GM18873 (cell line): ENCODE data around the gene HASPIN.
"Not testable (repeated sequence)": the region's sequence is repeated elsewhere in the genome, so short reads cannot be mapped to it uniquely, and the experiment has no call there.

Experiments
- ATAC-seq: cut with Tn5 transposase; IDR thresholded peaks from one replicate; pipeline ENCODE4 v1.9.1; 2021; ENCODE audit warnings: mild to moderate bottlenecking, moderate library complexity, moderate number of reproducible peaks; ENCODE audit not compliant: unreplicated experiment, low FRiP score

HASPIN gene

DNA sequence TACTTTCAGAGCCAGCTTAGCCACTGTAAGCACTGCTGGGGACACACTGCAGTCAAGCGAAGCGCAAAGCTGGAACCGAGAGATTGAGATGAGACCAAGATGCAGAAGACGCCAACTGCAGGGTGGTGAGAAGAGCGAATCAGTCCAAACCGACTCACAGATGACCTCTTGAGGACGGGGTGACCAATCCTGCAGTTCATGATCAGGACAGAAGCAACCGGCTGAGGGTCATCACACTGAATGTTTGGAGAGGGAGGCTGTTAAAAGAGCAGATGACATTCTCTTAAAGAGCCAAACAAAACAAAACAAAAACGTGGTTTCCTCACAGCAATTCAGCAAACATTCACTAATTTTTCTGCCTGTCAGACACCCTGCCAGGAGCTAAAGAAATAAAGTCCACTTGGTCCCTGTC is 8.5 kb downstream of the HASPIN start:
- ATAC-seq: no peak

DNA sequence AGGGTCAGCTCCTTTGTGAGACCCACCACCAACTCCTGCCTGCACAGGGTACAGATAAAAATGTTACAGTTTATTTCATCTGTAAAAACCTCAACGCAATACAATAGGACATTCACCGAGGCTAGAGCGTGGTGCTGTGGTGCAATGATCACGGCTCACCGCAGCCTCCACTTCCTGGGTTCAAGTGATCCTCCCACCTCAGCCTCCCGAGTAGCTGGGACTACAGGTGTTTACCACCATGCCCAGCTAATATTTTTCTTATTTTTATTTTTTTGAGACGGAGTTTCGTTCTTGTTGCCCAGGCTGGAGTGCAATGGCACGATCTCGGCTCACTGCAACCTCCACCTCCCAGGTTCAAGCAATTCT is 11.2 kb downstream of the HASPIN start:
- ATAC-seq: not testable (repeated sequence)

DNA sequence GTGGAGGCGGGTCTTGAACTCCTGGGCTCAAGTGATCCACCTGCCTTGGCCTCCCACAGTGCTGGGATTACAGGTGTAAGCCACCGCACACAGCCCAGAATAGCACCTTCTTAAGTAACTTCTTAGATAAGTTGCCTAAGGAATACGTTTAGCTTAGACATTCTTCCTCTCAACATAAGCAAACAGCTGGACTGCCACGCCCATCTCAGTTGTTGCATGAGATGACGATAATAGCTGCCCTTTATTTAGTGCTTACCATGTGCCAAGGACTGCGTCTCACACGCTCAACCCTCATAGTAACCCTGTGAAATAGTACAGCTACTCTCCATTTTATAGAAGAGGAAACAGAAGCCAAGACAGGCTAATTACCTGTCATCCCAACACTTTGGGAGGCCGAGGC is 11.8 kb downstream of the HASPIN start:
- no peak for ATAC-seq

DNA sequence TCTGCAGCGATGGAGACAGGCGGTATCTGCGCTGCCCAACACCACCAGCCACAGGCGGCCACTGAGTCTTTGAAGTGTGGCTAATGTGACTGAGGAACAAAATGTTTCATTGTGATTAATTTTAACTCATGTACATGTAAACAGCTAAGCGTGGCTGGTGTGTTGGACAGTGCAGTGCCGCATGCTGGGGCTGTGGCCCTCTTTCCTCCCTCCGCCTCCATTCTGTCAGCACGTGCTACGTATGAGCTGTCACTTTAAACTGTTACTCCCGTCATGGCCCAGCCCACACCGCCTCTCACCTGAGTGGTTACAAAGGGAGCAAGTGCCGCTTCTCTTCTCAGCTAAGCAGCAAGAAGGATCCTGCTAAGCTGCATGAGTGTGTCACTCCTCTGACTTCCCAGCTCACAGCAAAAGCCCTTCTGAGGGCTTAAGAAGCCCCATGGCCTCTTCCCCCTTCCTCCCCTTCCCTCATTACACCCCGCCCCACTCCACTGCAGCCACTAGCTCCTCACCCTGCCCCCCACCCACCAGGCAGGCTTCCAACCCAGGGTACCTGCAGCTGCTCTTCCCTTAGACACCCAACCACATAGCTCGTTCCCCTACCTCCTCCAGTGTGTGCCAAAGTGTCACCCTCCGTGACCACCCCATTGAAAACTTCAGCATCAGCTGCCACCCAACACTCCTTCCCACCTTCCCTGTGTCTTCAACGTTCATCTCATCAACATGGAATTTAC is 15.0 kb downstream of the HASPIN start:
- ATAC-seq: no peak

DNA sequence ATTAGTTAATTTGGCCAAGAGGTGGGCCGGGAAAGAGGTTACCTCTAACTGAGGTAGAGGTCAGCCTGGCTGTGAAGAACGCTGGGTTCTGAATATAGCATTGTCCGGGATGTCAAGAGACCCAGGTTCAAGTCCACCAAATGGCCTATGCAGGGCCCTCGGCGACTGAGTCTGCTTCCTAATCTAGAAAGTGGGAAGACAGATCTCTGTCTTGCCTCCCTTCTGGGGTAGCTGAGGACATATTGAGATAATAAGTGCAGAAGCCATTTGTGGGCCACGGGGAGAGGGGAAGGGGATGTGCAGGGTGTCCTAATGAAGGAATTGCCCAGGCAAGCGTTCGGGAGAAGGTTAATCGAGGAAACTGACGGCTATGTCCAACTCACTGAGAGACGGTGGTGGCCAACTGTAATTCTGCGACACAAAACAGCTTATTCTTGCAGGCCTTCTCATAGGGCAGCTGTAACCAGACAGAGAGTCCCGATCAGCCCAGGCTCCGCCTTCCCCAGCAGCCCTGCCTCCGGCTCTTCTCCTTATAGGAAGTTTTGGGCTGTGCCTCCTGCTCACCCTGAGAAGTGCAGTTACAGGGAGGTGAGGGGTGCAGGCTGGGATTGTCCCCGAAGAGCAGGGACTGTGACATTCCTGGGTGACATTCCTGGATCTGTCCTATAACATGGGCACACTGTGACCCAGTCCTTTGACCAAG is 15.9 kb downstream of the HASPIN start:
- no peak for ATAC-seq

DNA sequence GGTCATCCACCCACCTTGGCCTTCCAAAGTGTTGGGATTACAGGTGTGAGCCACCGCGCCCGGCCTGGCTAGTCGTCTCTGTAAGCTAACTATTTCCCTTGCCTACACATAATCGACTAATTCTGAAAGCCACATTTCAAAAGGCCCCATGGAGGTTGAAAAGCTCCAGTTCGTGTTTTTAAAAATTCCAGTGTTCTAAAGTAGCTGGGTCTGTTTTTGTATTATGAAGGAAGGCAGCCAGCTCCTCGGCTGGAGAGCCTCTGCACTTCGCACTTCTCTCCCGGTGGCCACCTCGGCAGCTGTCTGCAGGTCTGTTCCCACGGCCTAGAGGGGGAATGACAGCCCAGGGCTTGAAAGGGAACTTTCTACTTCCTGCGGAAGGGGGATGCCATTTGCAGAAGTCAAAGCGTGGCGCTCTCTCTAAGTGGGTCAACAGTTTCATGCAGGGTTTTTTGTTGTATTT is 16.9 kb downstream of the HASPIN start:
- no peak for ATAC-seq

DNA sequence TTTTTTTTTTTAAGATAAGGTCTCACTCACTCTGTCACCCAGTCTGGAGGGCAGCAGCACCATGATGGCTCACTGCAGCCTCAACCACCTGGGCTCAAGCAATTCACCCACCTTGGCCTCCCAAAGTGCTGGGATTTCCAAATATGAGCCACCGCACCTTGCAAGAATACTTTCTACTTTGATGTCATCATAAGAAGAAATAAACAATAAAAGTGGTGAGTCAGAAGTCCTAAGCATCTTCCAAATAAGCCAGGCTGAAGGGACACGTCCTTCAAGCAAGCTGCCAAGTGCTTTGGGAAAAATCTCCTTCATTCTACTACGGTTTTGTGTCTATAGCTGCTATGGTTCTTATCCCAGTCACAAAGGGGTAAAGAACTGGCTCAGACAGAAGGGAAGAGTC is 20.3 kb downstream of the HASPIN start:
- no peak for ATAC-seq

DNA sequence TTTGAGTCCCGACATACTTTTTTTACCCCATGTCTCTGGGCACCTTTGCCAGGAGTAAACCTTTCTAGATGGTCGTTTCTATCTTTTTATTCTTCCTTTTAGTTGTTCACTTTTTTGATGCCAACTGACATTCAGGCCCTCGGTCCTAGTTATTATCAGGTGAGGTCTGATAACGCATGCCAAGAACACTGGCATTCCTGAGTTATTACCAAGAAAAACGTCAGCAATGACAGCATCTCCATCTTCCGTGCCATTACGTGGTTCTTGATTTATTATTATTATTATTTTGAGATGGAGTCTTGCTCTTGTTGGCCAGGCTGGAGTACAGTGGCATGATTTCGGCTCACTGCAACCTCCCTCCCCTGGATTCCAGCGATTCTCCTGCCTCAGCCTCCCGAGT is 21.4 kb downstream of the HASPIN start:
- no peak for ATAC-seq

DNA sequence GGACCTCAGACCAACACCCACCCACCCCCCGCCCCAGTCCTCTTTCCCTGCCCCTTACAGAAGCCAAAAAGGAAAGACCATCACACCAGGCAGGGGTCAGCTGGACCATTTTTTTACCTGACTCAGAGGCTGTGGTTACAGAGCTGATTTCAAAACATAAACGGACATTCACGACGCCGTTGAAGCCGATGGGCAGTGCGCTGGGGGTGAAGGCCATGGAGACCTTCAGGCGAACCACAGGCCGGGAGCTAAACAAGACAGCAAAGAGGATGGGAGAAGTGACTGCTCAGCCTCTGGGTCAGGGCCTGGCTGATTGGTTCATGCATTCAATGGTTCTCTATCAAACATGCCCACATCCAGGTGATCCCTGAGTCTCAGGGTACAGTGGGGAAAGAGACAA is 24.1 kb downstream of the HASPIN start:
- ATAC-seq: no peak

DNA sequence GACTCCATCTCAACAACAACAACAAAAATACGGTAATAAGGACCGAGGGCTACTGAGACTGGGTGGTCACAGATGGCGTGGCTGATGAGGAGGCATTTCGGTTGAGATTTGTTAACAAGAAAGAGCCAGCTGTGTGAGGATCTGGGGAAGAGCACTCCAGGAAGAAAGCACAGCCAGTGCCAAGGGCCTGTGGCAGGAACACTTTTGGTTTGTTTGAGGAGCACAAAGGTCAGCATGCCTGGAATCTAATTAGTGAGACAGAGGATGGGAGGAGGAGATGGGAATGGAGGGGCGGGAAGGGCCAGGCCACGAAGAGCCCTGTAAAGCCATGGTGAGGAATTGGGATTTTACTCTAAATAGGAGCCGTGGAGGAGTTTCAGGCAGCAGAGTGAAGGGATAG is 24.9 kb downstream of the HASPIN start:
- ATAC-seq: no peak

DNA sequence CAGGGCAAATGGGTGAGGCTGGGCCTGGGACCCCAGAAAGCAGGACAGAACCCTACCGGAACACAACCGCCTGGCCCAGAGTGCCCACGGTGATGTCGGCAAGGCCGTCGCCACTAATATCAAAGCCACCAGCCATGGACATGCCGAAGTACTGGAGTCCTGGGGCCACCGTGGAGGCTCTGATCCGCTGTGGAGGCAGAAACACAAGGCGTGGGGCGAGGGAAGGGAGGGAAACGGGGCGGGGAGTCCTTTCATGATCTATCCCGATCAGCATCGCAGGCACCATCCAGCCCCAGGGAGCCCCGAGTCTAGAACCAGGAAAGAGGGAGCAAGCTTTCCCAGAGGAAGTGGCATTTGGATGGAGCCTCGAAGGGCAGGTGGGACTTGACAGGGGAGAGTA is 26.6 kb downstream of the HASPIN start:
- ATAC-seq: no peak

DNA sequence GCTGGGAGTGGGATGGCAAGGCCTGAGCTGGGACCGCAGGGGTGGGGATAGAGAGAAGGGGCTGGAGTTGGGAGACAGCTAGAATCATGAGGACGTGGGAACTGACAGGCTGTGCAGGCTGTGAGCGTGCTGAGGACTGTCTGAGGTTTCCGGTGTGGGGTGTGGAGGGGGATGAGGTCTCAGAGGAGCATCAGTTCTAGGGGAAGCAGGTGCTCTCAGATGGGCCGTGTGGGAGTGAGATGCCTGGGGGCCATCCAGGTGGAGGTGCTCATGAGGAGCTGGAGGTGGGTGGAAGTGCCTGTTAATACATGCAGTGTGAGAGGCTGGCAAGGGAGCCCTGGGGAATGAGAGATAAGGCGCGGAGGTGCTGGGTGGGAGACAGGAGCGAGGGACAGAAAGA is 27.2 kb downstream of the HASPIN start:
- ATAC-seq: no peak

DNA sequence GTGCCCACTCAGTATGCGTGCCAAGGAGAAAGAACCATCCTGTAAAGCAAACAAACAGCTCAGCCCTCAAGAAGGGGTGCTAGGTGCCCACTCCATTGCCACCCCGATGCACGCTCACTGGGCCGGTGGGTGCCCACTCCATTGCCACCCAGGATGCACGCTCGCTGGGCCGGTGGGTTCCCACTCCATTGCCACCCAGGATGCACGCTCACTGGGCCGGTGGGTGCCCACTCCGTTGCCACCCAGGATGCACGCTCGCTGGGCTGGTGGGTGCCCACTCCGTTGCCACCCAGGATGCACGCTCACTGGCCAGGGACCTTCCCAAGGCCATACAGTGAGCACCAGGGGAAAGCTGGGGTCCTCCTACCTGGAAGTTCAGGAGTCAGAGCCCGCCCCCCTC is 28.1 kb downstream of the HASPIN start:
- no peak for ATAC-seq

DNA sequence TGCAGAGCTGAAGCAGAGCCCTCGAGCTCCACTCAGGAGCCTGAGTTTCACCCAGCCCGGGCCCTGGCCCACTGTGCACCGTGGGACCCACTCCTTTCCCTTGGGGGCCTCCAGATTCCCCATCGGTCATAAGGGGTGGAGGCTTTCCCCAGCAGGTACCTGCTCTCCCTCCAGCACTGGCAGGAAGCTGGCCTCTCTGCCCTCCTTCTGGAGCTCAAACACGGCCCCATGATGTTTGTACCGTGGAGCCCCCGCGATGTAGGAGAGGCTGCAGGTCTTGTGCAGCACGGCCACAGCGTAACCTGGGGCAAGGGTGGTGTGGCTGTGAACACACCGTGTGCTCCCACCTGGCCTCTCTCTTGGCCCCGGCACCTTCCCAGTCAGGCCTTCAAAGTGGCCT is 29.9 kb downstream of the HASPIN start:
- no peak for ATAC-seq

DNA sequence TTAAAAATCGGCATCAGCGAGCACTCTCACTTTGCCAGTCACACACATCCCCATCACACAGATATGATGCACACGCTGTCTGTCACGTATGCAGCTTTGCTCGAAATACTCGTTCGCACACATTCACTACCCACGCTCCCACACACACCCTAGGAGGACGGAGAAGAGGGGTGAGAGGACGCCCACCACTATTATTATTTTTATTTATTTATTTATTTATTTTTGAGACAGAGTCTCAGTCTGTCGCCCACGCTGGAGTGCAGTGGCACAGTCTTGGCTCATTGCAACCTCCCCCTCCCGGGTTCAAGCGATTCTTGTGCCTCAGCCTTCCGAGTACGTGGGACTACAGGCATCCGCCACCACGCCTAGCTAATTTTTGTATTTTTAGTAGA is 30.4 kb downstream of the HASPIN start:
- no peak for ATAC-seq

DNA sequence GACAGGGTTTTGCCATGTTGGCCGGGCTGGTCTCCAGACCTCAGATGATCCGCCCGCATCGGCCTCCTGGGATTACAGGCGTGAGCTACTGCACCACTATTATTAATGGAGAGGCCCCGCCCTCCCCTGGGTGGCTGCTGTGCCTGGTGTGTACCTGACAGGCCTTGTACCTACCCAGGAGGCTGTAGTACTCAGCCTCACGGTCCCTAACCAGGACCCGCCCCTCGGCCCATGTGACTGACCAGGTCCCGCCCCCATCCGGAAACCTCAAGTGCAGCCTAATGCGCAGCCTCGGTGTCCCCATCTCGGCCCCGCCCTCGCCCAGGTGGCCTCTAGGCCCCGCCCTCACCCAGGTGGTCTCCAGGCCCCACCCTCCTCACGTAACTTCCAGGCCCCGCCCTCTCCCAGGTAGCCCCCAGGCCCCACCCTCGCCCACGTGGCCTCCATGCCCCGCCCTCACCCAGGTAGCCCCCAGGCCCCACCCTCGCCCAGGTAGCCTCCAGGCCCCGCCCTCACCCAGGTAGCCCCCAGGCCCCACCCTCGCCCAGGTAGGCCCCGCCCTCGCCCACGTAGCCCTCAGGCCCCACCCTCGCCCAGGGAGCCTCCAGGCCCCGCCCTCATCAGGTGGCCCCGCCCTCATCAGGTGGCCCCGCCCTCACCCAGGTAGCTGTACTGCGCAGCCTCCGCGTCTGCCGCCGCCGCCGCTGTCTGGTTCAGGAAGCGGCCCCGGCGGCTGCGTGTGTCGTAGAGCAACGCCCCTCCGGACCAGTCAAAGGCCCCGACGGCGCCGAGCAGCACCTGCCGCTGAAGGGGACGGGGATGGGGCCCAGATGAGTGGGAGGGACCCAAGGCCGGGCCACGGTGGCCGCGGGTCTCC is 31.0 kb downstream of the HASPIN start:
- no peak for ATAC-seq

DNA sequence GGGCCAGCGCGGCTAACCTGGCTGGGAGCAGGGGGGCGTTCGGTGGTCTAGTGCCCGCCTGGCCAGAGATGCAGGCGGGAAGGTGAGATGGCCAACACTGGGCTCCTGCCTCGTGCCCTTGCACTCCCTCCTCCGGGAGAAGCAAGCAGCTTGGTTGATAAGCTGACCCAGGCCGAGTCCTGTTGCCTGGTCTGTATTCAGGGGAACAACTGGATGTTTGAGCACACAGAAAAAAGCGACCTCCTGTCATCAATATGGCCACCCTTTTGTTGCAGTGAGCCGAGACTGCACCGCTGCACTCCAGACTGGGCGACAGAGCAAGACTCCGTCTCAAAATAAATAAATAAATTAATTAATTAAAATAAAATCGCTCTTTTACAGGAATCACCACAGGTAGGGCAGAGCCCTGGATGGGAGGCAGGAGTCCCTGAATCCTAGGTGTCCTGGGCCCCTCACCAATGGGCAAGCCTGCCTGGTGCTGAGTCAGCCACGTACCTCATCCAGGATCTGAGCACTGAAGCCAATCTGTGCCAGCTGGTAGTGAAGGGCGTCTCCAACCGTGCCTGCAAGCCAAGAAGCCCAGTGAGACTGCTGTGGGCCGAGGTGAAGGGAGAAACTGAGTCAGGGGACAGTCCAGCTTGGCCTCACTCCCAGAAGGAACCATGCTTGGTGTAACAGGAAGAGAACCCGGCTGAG is 31.8 kb downstream of the HASPIN start:
- ATAC-seq: no peak

DNA sequence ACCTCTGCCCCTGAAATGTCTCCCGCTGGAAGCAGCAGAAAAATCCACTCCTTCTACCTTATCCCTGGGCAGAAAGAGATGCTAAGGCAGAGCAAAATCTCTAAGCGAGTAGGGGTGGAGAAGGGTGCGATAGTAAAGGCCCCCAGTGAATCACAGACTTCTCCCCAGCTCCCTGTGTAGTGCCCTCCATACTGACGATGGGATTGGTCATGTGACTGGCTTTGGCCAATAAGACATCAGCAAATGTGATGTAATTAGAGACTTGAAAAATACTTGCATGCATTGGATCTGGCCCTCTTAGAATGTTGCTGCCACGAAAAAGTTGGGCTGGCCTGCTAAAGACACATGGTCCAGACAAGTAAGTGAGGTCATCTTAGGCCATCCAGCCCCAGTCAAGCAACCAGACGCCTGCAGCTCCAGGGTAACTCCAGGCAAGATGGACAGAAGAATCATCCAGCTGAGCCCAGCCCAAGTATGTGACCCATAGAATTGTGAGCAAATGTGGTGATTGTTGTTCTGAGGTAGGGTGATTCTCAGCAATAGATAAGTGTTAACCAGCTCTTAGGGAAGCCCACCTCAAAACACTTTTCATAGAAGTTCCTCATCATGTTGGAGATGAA is 36.0 kb downstream of the HASPIN start:
- no peak for ATAC-seq

DNA sequence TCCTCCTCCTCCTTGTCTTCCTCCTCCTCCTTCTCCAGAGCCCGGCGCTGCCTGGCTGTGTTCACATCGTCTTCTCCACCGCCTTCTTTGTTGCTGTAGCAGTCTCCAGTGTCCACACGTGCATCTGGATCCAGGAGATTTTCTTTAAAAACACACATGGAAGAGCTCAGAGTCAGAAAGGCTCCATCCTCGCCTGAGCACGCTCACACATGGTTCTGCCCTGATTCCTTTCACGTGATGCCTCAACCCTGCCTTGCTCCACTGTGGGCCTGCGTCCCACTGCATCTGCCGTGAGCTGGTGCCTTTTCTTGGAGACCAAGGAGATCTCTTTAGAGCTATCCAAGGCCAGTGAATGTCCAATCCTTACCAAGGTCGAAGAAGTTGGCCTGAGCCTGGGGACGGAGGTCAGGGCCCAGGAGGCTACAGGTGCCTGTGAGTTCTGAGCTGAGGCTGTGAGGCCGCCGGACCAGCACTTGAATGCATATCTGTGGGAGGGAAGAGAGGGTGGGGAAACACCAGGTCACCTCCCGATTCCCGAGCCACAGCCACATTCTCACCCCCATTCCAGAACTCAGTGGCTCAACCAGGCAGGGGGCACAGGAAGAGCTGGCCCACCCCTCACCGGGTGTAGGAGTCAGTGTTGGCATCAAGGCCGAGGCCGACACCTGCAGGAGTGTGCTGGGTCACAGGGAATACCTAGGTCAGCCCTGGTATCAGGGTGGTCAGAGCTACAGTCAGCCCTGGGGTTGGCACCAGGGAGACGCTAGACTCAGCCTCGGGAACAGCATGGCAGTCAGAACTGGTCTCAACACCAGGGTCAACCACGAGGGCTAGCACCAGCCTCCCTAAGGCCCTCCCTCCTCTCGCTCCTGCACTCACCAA is 37.6 kb downstream of the HASPIN start:
- ATAC-seq: no peak
